GM12878 (cell line): ENCODE data around the gene HTD2.

Experiments used
- CBX5 ChIP-seq: sonication (generic); IDR thresholded peaks from 2 replicates; pipeline ENCODE4 v1.6.1; 2016; ENCODE audit warnings: low read depth, moderate library complexity, mild to moderate bottlenecking, inconsistent platforms
- NFIC ChIP-seq: IDR thresholded peaks from 2 replicates; pipeline ENCODE4 v1.6.1; 2012; ENCODE audit warnings: low read depth, mild to moderate bottlenecking, inconsistent platforms, low read length, moderate library complexity
- RAD21 ChIP-seq: IDR thresholded peaks from 2 replicates; pipeline ENCODE4 v1.6.1; 2011; ENCODE audit warnings: mild to moderate bottlenecking, low read depth, low read length, moderate library complexity; ENCODE audit not compliant: insufficient read depth
- RELA ChIP-seq: fragments of 450-650 bp; IDR thresholded peaks from 2 replicates; pipeline ENCODE4 v1.8.0; 2014; ENCODE audit warnings: borderline replicate concordance; ENCODE audit not compliant: partially characterized antibody
- SIN3A ChIP-seq: IDR thresholded peaks from 2 replicates; pipeline ENCODE4 v1.6.1; 2012; ENCODE audit warnings: low read depth, low read length, improper control_type of control experiment
- SRF ChIP-seq, 2 experiments: IDR thresholded peaks; 2 replicates each; pipeline ENCODE4 v1.6.1; 2011; ENCODE audit warnings: low read depth in 2 of 2, low read length in 2 of 2, mild to moderate bottlenecking in 1 of 2, moderate library complexity in 1 of 2
- TARDBP ChIP-seq: IDR thresholded peaks from 2 replicates; pipeline ENCODE4 v1.6.1; 2016; ENCODE audit warnings: borderline replicate concordance
- TF ChIP-seq, protein P1 (sequence below): IDR thresholded peaks from 2 replicates; pipeline ENCODE4 v1.6.1; 2012; ENCODE audit warnings: low read depth, low read length, improper control_type of control experiment
- TF ChIP-seq, protein P2 (sequence below), 3 experiments: IDR thresholded peaks in 2 of 3; conservative IDR thresholded peaks in 1 of 3; 2 replicates each; pipeline ENCODE4 v1.5.1; 2011; ENCODE audit warnings: low read depth in 3 of 3, low read length in 3 of 3, mild to moderate bottlenecking in 3 of 3, control low read depth in 2 of 3, moderate library complexity in 2 of 3, inconsistent platforms in 1 of 3, mixed read lengths in 1 of 3; ENCODE audit not compliant: control insufficient read depth in 2 of 3, insufficient read depth in 1 of 3; ENCODE audit errors: extremely low read depth in 1 of 3
- TF ChIP-seq, protein P3 (sequence below): IDR thresholded peaks from 2 replicates; pipeline ENCODE4 v1.6.1; 2011; ENCODE audit warnings: borderline replicate concordance, low read depth, mild to moderate bottlenecking, moderate library complexity, low read length; ENCODE audit not compliant: insufficient read depth, poor library complexity, severe bottlenecking

DNA sequence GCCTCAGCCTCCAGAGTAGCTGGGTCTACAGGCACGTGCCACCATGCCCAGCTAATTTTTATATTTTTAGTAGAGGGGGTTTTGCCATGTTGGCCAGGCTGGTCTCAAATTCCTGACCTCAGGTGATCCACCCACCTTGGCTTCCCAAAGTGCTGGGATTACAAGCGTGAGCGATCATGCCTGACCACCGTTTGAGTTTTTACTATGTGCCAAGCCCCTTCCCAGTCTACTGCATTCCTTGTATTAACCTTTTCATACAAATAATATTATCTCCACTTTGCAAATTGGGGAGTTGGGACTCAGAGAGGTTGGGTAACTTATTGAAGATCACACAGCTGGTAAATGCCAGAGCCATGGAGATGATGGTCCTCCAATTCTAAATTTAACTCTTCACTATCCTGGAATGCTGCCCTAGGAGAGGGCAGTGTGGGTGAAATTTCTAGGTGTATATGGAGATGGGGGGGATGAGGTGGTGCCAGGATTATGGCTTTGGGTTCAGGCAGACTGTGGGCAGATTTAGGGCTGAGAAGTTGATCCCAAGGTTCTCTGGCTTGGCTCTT, 25.4 kb downstream of the HTD2 start:
- TF ChIP-seq, protein P1, sequence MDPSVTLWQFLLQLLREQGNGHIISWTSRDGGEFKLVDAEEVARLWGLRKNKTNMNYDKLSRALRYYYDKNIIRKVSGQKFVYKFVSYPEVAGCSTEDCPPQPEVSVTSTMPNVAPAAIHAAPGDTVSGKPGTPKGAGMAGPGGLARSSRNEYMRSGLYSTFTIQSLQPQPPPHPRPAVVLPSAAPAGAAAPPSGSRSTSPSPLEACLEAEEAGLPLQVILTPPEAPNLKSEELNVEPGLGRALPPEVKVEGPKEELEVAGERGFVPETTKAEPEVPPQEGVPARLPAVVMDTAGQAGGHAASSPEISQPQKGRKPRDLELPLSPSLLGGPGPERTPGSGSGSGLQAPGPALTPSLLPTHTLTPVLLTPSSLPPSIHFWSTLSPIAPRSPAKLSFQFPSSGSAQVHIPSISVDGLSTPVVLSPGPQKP = no peak
- no peak for TF ChIP-seq NFIC
- TF ChIP-seq CBX5 = no peak
- TF ChIP-seq RAD21 = no peak
- no peak for TF ChIP-seq RELA
- TF ChIP-seq, protein P2, sequence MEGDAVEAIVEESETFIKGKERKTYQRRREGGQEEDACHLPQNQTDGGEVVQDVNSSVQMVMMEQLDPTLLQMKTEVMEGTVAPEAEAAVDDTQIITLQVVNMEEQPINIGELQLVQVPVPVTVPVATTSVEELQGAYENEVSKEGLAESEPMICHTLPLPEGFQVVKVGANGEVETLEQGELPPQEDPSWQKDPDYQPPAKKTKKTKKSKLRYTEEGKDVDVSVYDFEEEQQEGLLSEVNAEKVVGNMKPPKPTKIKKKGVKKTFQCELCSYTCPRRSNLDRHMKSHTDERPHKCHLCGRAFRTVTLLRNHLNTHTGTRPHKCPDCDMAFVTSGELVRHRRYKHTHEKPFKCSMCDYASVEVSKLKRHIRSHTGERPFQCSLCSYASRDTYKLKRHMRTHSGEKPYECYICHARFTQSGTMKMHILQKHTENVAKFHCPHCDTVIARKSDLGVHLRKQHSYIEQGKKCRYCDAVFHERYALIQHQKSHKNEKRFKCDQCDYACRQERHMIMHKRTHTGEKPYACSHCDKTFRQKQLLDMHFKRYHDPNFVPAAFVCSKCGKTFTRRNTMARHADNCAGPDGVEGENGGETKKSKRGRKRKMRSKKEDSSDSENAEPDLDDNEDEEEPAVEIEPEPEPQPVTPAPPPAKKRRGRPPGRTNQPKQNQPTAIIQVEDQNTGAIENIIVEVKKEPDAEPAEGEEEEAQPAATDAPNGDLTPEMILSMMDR (IDR thresholded peaks at IDR 0.05 in 2 of 3, conservative IDR thresholded peaks at IDR 0.05 in 1 of 3; ENCODE audit: control insufficient read depth in 2 of 3, extremely low read depth in 1 of 3, insufficient read depth in 1 of 3, low read depth in 3 of 3, low read length in 3 of 3) = no peak
- TF ChIP-seq, protein P3, sequence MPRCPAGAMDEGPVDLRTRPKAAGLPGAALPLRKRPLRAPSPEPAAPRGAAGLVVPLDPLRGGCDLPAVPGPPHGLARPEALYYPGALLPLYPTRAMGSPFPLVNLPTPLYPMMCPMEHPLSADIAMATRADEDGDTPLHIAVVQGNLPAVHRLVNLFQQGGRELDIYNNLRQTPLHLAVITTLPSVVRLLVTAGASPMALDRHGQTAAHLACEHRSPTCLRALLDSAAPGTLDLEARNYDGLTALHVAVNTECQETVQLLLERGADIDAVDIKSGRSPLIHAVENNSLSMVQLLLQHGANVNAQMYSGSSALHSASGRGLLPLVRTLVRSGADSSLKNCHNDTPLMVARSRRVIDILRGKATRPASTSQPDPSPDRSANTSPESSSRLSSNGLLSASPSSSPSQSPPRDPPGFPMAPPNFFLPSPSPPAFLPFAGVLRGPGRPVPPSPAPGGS = no peak
- TF ChIP-seq SIN3A = no peak
- no peak for TF ChIP-seq TARDBP
- no peak for TF ChIP-seq SRF (IDR thresholded peaks at IDR 0.05; ENCODE audit: low read depth in 2 of 2, low read length in 2 of 2)
